Liver (tissue), 3 donors: ENCODE results near the gene SHF.

Experiments used
- EGR1 ChIP-seq, 2 donors: IDR thresholded peaks; 2 replicates each; pipeline ENCODE4 v1.6.1; 2016 to 2018; ENCODE audit warnings: antibody characterized with exemption in 2 of 2, low read depth in 2 of 2
- GABPA ChIP-seq, 2 donors: IDR thresholded peaks in 1 of 2; conservative IDR thresholded peaks in 1 of 2; 2 replicates each; pipeline ENCODE4 v1.6.1; 2016; ENCODE audit warnings: antibody characterized with exemption in 2 of 2, mild to moderate bottlenecking in 1 of 2, moderate library complexity in 1 of 2
- JUND ChIP-seq, 2 donors: IDR thresholded peaks; 2 replicates each; pipeline ENCODE4 v1.6.1; 2016; ENCODE audit warnings: antibody characterized with exemption in 2 of 2
- RAD21 ChIP-seq, 2 donors: IDR thresholded peaks; 2 replicates each; pipeline ENCODE4 v1.6.1; 2016; ENCODE audit warnings: antibody characterized with exemption in 2 of 2, mild to moderate bottlenecking in 2 of 2
- RXRA ChIP-seq, 2 donors: IDR thresholded peaks; 2 replicates each; pipeline ENCODE4 v1.6.1; 2017 to 2018; ENCODE audit warnings: antibody characterized with exemption in 2 of 2, mild to moderate bottlenecking in 1 of 2
- SP1 ChIP-seq: IDR thresholded peaks from 2 replicates; pipeline ENCODE4 v1.6.1; 2018; ENCODE audit warnings: antibody characterized with exemption, mild to moderate bottlenecking
- TAF1 ChIP-seq: conservative IDR thresholded peaks from 2 replicates; pipeline ENCODE4 v1.6.1; 2016; ENCODE audit warnings: antibody characterized with exemption, mild to moderate bottlenecking
- YY1 ChIP-seq: IDR thresholded peaks from 2 replicates; pipeline ENCODE4 v1.6.1; 2016; ENCODE audit warnings: antibody characterized with exemption, mild to moderate bottlenecking
- ZBTB33 ChIP-seq: IDR thresholded peaks from 2 replicates; pipeline ENCODE4 v1.6.1; 2016; ENCODE audit warnings: antibody characterized with exemption
- TF ChIP-seq, protein P1 (sequence below): fragments of 150-350 bp; IDR thresholded peaks from 2 replicates; pipeline ENCODE4 v1.5.1; 2017; ENCODE audit warnings: improper control_type of control experiment, low read depth, low read length; ENCODE audit not compliant: missing input control
- donor health status: healthy.
- donor health status: healthy.

DNA sequence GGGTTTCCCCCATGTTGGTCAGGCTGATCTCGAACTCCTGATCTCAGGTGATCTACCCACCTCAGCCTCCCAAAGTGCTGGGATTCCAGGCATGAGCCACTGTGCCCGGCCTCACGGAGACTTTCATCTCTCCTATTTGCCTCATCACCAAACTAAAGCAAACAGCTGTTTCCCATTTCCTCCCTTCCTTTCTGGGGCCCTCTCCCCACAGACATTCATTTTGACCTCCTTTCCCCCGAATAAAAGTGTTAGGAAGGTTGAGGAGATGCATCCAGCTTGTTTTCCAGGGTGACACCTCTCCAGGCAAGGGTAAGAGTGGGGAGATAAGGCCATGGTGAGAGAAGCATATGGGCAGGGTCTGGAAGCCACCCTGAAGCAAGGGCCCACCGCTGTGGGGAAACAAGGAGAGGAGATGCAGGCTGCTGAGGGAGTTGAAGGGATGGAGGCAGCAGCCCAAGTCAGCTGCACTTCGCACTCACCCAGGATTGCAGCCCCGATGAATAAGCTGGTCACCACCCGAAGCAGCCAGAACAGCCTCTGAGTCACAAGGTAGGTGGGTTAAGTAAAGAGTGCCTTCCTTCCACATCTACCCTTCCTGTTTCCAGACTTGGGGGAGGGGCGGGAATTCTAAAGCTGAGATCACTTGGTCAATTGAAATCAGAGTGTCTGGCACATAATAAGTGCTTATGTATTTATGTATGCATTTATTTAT, 65.9 kb downstream of the SHF start:
- TF ChIP-seq, protein P1, sequence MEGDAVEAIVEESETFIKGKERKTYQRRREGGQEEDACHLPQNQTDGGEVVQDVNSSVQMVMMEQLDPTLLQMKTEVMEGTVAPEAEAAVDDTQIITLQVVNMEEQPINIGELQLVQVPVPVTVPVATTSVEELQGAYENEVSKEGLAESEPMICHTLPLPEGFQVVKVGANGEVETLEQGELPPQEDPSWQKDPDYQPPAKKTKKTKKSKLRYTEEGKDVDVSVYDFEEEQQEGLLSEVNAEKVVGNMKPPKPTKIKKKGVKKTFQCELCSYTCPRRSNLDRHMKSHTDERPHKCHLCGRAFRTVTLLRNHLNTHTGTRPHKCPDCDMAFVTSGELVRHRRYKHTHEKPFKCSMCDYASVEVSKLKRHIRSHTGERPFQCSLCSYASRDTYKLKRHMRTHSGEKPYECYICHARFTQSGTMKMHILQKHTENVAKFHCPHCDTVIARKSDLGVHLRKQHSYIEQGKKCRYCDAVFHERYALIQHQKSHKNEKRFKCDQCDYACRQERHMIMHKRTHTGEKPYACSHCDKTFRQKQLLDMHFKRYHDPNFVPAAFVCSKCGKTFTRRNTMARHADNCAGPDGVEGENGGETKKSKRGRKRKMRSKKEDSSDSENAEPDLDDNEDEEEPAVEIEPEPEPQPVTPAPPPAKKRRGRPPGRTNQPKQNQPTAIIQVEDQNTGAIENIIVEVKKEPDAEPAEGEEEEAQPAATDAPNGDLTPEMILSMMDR: no peak
- TF ChIP-seq JUND (IDR thresholded peaks at IDR 0.05): no peak
- TF ChIP-seq SP1: no peak
- TF ChIP-seq YY1: no peak
- no peak for TF ChIP-seq RXRA (IDR thresholded peaks at IDR 0.05)
- TF ChIP-seq ZBTB33: no peak
- TF ChIP-seq EGR1 (IDR thresholded peaks at IDR 0.05; ENCODE audit: low read depth in 2 of 2): no peak
- no peak for TF ChIP-seq GABPA (IDR thresholded peaks at IDR 0.05 in 1 of 2, conservative IDR thresholded peaks at IDR 0.05 in 1 of 2)
- no peak for TF ChIP-seq RAD21 (IDR thresholded peaks at IDR 0.05)
- TF ChIP-seq TAF1: no peak
